GM12878 (cell line): ENCODE results near the gene ULBP2. TPM values are rescaled to one million over a fixed set of nuclear protein-coding genes. Genes with fewer than 3 reads are reported as not detected.

Experiments
- ATAC-seq: fragments of 200-7000 bp; cut with Tn5 transposase; 3 replicates; pipeline ENCODE4 v1.9.1; 2020; ENCODE audit warnings: mild to moderate bottlenecking, moderate library complexity
- BruUV-seq: library from RNA; stranded (reverse); fragments of 400-500 nt; replicated peaks from 2 replicates; lab custom pipeline; 2021; lab: Mats Ljungman, UMichigan
- CTCF ChIA-PET: fragments of 300-600 bp; sonication (Branson Sonifier 250); formaldehyde crosslinking; extraction: SDS; loops from one replicate; lab custom pipeline; 2021; ENCODE audit warnings: inconsistent platforms; lab: Yijun Ruan, JAX
- POLR2A ChIA-PET: fragments of 350-600 bp; formaldehyde crosslinking; extraction: SDS; loops from one replicate; lab custom pipeline; 2021; ENCODE audit warnings: inconsistent platforms; lab: Charles Lee
- RAD21 ChIA-PET: fragments of 300-600 bp; sonication (Branson Sonifier 250); formaldehyde crosslinking; loops from one replicate; lab custom pipeline; 2023; ENCODE audit warnings: antibody characterized with exemption; ENCODE audit not compliant: unreplicated experiment; lab: Charles Lee
- SMC1A ChIA-PET: fragments of 300-600 bp; sonication (Branson Sonifier 250); formaldehyde crosslinking; loops from one replicate; lab custom pipeline; 2023; ENCODE audit not compliant: unreplicated experiment, uncharacterized antibody; lab: Charles Lee
- DNase-seq: peaks from one replicate; pipeline ENCODE4 v3.0.0-alpha.2; 2011; ENCODE audit warnings: low read depth, low spot score
- FAIRE-seq: peaks from 3 replicates; lab custom pipeline; 2011; peaks lifted over from hg19 to GRCh38; lab: Jason Lieb, UNC
- H2AFZ ChIP-seq: 2 replicates; pipeline ENCODE4 v1.6.0; 2011; ENCODE audit warnings: low read depth, low read length, control low read depth; ENCODE audit not compliant: control insufficient read depth
- H3K27ac ChIP-seq: 2 replicates; pipeline ENCODE4 v1.5.1; 2011; ENCODE audit warnings: control low read depth; ENCODE audit not compliant: control insufficient read depth, insufficient read depth
- H3K27me3 ChIP-seq, 2 experiments: replicated peaks in 1 of 2; 2 replicates each; pipeline versions ENCODE4 v1.6.0 to v1.6.1; 2011; ENCODE audit warnings: low read length in 1 of 2; ENCODE audit not compliant: control insufficient read depth in 2 of 2, insufficient read depth in 2 of 2
- H3K36me3 ChIP-seq, 2 experiments: 2 replicates each; pipeline ENCODE4 v1.5.1; 2011; ENCODE audit warnings: low read length in 1 of 2; ENCODE audit not compliant: control insufficient read depth in 2 of 2, insufficient read depth in 2 of 2
- H3K4me1 ChIP-seq: 2 replicates; pipeline ENCODE4 v1.6.1; 2011; ENCODE audit warnings: mild to moderate bottlenecking, low read length, moderate library complexity, mixed read lengths; ENCODE audit not compliant: control insufficient read depth, insufficient read depth
- H3K4me2 ChIP-seq: 2 replicates; pipeline ENCODE4 v1.6.0; 2011; ENCODE audit warnings: control low read depth; ENCODE audit not compliant: control insufficient read depth, insufficient read depth
- H3K4me3 ChIP-seq: fragments of 200-600 bp; sonication (generic); 2 replicates; pipeline ENCODE4 v1.5.1; 2016
- H3K79me2 ChIP-seq: 2 replicates; pipeline ENCODE4 v1.6.0; 2011; ENCODE audit warnings: low read length; ENCODE audit not compliant: control insufficient read depth, insufficient read depth
- H3K9ac ChIP-seq: 2 replicates; pipeline ENCODE4 v1.8.0; 2011; ENCODE audit warnings: low read length, control low read depth, mixed read lengths; ENCODE audit not compliant: control insufficient read depth, insufficient read depth
- H3K9me3 ChIP-seq: replicated peaks from 3 replicates; pipeline ENCODE4 v1.5.1; 2011; ENCODE audit warnings: mild to moderate bottlenecking, low read length; ENCODE audit not compliant: control insufficient read depth, insufficient read depth
- H4K20me1 ChIP-seq: 2 replicates; pipeline ENCODE4 v1.6.0; 2011; ENCODE audit not compliant: control insufficient read depth, insufficient read depth
- NFIC ChIP-seq: IDR thresholded peaks from 2 replicates; pipeline ENCODE4 v1.6.1; 2012; ENCODE audit warnings: low read depth, mild to moderate bottlenecking, inconsistent platforms, low read length, moderate library complexity
- PAX5 ChIP-seq: IDR thresholded peaks from 2 replicates; pipeline ENCODE4 v1.6.1; 2011; ENCODE audit warnings: low read depth, low read length, borderline replicate concordance
- SPI1 ChIP-seq: IDR thresholded peaks from 2 replicates; pipeline ENCODE4 v1.6.1; 2011; ENCODE audit warnings: low read depth, mild to moderate bottlenecking, low read length, moderate library complexity, borderline replicate concordance; ENCODE audit not compliant: insufficient read depth
- ZNF384 ChIP-seq: IDR thresholded peaks from 2 replicates; pipeline ENCODE4 v1.6.1; 2012; ENCODE audit warnings: low read depth, mild to moderate bottlenecking, low read length, improper control_type of control experiment, borderline replicate concordance
- WGBS: methylation state at CpG from one replicate; pipeline ENCODE4 v1.1.6; 2016; ENCODE audit warnings: low lambda C conversion rate; ENCODE audit not compliant: insufficient replicate concordance, insufficient coverage; ENCODE audit errors: missing lambda C conversion rate; 5-methylcytosine and 5-hydroxymethylcytosine counted together
- in situ Hi-C: fragments of 300-500 bp; cut with MboI; formaldehyde crosslinking; loops from 9 replicates; pipeline ENCODE4 v1.14.3; 2018; ENCODE audit warnings: mixed read lengths
- intact Hi-C: fragments of 100-400 bp; cut with micrococcal nuclease; formaldehyde crosslinking; loops from one replicate; pipeline ENCODE4 v1.14.2; 2022; ENCODE audit not compliant: unreplicated experiment
- polyA plus RNA-seq, 11 experiments: library from polyadenylated mRNA; depleted of rRNA in 4 of 11; unstranded in 6 of 11; stranded (reverse) in 5 of 11; fragments of >200 nt; fragmentation: Nextera tagmentation in 4 of 11; fragmentation: Illumina TruSeq in 1 of 11; extraction: Ambion mirVana in 4 of 11; extraction: Trizol in 1 of 11; gene quantifications; 1 replicate in 1 of 11; 2 replicates in 10 of 11; pipeline versions ENCODE4 v1.2.1 to v1.2.3, GENCODE V29; 2011 to 2016; ENCODE audit warnings: inconsistent platforms in 2 of 11, missing spikeins in 2 of 11, low read depth in 1 of 11
- total RNA-seq, 4 experiments: library from RNA; depleted of rRNA in 3 of 4; stranded (reverse); fragments of >200 nt in 3 of 4; fragmentation: Illumina TruSeq in 1 of 4; extraction: Trizol in 1 of 4; gene quantifications; 2 replicates each; pipeline versions ENCODE4 v1.2.1 to v1.2.3, GENCODE V29; 2013 to 2021
- TF ChIP-seq, protein P1 (sequence below): fragments of 450-650 bp; IDR thresholded peaks from 2 replicates; pipeline ENCODE4 v1.6.1; 2017; ENCODE audit warnings: mild to moderate bottlenecking, low read depth, inconsistent platforms; ENCODE audit not compliant: poor library complexity, severe bottlenecking

The ULBP2 gene
- total and polyA plus RNA-seq, 10 of the 15 experiments (the other 5 are each of a cell fraction or from before 2014, with no cell fraction given): 0.16 to 2.5 (median 0.22) TPM; not detected in 3

DNA sequence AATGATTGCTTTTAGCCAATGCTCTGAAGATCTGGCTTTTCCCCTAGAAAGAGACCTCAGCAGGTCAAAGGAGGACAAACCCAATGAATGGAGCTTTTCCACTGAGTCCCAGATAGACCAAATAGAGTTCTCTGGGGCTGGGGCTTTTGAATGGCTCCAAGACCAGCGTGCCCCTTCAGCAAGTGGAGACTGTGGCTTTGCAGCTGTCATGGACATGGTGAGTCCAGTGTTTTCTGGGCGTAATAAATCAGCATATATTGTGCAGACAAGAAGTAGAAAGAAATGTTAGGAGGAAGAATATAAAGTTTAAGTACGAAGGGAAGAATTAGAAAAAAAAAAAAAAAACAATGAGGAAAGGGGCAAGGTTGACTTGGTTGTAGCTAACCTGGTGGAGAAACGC lies 50.0 kb downstream of the ULBP2 start:
- BruUV-seq: no TSS peak
- Histone ChIP-seq H3K36me3 (no peaks in the 10 kb centered on the region), H4K20me1 (no peaks in the 10 kb centered on the region; the same call in none of the 2 replicates), H3K9me3 (peaks cover 7% of the 10 kb centered on the region; the same call in 2 of the 3 replicates), H3K4me1 (peaks cover 14% of the 10 kb centered on the region), H3K4me2 (no peak overlapping the region), H2AFZ (no peak overlapping the region), H3K79me2 (no peaks in the 10 kb centered on the region), H3K4me3 (no peak overlapping the region), H3K9ac (no peak overlapping the region), H3K27me3 (peaks cover 5 to 26% of the 10 kb centered on the region in 2 experiments), H3K27ac (no peak overlapping the region)
- FAIRE-seq (no peak), DNase-seq (no peak), ATAC-seq (no peak)
- ChIA-PET RAD21 (interaction anchor here (0.7 kb wide), 1 partner anchor 205 kb away, joined by 3 read pairs; no protein-coding TSS in a partner anchor), CTCF (no interaction called here), SMC1A (interaction anchor here (1.4 kb wide), 1 partner anchor 18 kb away, joined by 3 read pairs; no protein-coding TSS in a partner anchor), POLR2A (interaction anchor here (0.6 to 1.0 kb wide), 4 partner anchors 8 to 252 kb away, joined by 3 to 4 read pairs (median 4); no protein-coding TSS in a partner anchor)
- in situ Hi-C loops: no loop called here
- TF ChIP-seq PAX5 (no peak), ZNF384 (no peak), NFIC (no peak), SPI1 (no peak)
- TF ChIP-seq, protein P1, sequence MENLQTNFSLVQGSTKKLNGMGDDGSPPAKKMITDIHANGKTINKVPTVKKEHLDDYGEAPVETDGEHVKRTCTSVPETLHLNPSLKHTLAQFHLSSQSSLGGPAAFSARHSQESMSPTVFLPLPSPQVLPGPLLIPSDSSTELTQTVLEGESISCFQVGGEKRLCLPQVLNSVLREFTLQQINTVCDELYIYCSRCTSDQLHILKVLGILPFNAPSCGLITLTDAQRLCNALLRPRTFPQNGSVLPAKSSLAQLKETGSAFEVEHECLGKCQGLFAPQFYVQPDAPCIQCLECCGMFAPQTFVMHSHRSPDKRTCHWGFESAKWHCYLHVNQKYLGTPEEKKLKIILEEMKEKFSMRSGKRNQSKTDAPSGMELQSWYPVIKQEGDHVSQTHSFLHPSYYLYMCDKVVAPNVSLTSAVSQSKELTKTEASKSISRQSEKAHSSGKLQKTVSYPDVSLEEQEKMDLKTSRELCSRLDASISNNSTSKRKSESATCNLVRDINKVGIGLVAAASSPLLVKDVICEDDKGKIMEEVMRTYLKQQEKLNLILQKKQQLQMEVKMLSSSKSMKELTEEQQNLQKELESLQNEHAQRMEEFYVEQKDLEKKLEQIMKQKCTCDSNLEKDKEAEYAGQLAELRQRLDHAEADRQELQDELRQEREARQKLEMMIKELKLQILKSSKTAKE: no peak
- WGBS: 33% methylated on average over 3 of the region's 4 CpGs
- intact Hi-C loops: no loop called here
